GM19025 (cell line): ENCODE data around the gene CDK4.

ENCODE experiments used
- ATAC-seq: cut with Tn5 transposase; IDR thresholded peaks from one replicate; pipeline ENCODE4 v1.9.1; 2021; ENCODE audit warnings: mild to moderate bottlenecking, low read depth, moderate library complexity; ENCODE audit not compliant: unreplicated experiment

CDK4 gene

DNA sequence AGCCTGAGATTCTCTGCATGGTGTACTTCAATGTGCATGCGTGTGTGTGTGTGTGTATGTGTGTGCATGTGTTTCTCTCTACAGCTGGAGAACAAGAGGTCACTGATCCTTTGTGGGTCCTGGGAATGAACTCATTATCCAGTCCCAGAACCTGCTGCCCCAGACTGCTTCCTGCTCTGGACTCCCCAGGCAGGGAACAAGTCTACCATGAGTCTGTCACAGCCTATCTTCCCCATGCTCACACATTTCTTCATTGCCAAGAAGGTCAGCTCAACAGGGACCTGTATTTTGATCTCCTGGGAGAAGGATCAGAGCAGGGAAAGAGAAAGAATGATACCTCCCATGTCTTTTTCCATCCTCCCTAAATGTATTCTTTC is 10.7 kb downstream of the CDK4 start:
- ATAC-seq: no peak

DNA sequence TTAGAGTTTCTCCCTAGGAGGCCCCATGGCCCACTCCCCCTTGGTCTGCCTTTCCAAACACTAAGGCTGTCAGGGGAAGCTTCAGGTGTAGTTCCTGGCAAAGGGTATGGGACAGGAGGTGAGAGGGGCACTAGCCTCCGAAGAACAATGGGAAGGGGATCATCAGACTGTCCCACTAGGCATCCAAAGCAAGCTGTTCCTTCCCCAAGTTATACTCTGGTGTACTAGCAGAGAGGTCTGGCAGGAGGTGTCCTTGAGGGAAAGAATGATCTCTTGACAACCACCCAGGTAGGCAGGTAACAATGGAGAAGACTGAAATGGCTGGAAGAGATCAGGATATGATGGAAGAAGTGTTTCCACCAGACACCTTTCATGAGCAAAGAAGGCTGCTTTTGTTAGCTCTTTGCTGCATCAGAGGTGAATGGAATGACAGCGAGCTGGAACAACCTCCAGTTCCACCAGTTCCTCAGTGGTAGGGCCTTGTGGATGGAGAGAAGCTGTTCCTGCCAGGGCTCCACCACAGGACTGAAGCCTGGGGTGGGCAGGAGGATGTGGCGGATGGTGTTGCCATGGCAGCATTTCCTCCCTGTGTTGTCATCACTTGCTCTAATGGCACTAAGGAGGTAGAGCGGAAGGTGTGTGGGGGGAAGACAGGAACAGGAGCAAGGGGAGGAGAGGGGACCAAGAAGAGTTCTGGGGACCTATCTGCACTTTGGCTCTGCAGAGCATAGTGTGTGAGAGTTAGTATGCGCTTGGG is 11.3 kb downstream of the CDK4 start:
- ATAC-seq: peak; percentile 35

DNA sequence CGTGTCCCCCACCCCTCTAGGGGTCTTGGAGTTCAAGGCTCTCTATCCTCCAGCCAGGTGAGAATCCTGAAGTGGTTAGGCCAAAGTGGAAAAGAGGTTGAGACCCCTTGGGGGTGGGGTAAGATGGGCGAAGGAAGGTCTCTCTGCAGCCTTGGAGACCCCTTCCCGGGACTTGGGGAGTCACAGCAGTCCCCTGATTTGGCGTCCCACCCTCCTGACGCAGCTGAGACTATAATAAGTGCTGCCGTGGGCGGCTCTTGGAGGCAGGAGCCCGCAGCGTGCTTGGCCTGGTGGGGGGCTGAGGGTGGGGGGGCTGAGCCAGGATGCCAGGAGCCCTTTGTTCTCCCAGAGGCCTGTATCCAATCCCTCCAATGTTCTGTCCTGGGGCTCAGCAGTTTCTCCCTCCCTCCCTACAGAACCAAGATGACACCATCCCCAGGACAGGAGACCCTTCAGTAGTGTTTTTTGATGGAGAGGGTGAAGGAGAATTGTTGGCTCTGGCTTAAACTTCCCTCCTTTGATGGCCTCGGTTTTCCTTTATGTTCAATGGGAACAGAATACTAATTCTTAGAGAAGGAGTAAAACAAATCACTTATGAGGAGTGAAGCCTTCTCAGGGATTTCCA is 12.1 kb downstream of the CDK4 start:
- no peak for ATAC-seq

DNA sequence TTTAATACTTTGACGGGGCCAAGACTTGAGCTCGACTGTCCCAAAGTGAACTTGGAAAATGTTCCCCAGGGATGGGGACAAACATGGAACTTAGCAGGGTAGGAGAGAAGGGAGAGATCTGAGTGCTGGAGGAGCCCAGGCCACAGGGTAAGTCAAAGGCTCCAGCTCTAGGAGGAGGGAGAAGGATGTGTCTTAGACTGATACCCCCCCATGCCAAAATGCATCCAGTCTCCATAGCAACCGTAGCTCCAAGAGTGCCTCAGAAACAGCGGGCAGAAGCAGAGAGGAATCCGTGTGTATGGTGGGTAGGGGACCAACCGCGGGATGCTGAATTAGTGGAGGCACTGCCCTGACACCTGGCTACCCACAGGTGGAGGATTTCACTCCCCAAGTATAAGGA is 12.7 kb downstream of the CDK4 start:
- no peak for ATAC-seq

DNA sequence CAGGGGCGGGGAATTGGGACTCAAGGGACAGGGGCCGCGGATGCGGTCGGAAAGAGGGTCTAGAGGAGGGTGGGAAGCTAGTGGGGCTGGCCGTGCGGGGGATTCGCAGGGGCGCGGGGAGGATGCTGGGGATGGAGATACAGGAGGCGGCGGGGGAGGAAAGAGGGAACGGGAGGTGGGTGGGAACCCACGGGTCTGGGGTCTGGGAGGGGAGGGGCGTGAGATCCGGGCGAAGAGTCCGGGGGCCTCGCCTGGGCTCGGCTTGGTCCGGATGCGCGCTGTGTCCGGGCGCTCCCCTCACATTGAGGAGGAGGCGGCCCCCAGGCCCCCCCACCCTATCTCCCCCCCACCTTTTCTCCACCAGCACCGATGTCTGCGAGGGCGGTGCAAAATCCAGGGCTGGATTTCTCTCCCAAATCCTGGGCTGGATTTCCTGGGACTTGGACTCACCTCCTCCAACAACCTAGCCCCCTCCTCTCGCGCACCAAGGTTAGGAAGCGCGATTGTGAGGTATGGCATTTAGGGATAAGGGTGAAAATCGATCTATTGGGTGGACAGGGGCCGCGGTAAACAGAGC is 13.4 kb downstream of the CDK4 start, which contains the start of gene AGAP2:
TSS of gene AGAP2 (minus strand) at position 82 of the 577 bp plus-strand sequence. CDS start 496 bp downstream, outside the sequence.
- ATAC-seq: no peak

DNA sequence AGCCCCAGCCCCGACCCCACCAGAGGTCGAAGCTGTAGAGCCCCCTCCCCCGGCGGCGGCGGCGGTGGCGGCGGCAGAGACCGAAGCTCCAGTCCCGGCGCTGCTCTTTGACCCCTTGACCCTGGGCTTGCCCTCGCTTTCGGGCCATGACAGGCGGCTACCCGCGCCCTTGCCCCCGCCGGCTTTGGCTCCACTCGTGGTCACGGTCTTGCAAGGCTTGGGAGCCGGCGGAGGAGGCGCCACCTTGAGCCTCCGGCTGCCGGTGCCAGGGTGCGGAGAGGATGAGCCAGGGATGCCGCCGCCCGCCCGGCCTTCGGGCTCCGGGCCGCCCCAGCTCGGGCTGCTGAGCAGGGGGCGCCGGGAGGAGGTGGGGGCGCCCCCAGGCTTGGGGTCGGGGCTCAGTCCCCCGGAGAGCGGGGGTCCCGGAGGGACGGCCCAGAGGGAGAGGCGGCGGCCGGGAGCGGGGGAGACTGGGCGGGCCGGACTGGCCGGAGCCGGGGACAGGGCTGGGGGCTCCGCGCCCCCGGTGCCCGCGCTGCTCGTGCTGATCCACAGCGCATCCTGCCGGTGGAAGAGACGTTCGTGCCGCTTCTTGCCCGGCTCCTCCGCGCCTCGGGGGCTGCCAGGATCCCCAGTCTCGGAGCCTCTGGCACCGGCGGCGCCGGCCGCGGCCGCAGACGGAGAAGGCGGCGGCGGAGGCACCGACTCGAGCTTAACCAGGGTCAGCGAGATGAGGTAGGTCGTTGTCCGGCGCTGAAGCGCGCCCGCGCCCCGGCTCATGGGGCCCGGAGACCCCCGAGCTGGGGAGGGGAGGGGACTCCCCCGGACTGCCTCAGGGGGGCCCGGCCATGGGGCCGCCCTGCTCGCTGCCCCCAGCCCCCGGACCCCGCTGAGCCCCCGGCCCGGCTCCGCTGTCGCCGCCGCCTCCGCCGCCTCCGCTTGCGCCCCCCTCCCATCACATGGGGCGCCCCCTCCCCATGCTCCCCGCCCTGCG is 14.3 kb downstream of the CDK4 start:
- ATAC-seq: no peak

DNA sequence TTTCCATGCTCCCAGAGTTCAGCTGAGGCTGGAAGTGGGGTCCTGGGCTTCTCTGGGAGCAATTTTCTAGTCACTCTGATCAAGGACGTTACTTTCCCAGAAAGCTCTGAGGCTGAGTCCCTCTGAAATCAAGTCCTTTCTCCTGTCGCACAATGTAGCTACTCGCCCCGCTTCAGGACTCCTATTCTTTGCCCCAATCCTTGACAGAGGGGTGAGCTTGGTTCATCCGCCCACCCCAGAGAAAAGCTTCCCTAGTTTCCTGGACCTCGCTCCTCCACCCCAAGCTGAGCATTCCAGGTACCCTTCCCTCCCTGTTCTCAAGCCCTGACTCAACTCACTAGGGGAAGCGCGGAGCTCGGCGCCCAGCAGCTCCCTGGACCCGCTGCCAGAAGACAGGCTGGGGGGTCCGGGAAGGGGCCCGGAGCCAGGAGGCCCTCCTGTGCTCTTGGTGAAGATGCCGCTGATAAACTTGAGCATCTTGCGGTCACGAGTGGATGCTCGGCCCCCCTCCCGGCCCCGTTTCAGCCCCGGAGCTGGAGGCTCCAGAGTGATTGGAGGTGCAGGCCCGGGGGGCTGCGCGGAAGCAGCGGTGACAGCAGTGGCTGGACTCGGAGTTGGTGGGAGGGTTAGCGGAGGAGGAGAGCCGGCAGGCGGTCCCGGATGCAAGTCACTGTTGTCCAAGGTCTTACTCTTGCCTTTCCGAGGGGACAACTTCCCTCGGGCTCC is 15.2 kb downstream of the CDK4 start:
- ATAC-seq: no peak

DNA sequence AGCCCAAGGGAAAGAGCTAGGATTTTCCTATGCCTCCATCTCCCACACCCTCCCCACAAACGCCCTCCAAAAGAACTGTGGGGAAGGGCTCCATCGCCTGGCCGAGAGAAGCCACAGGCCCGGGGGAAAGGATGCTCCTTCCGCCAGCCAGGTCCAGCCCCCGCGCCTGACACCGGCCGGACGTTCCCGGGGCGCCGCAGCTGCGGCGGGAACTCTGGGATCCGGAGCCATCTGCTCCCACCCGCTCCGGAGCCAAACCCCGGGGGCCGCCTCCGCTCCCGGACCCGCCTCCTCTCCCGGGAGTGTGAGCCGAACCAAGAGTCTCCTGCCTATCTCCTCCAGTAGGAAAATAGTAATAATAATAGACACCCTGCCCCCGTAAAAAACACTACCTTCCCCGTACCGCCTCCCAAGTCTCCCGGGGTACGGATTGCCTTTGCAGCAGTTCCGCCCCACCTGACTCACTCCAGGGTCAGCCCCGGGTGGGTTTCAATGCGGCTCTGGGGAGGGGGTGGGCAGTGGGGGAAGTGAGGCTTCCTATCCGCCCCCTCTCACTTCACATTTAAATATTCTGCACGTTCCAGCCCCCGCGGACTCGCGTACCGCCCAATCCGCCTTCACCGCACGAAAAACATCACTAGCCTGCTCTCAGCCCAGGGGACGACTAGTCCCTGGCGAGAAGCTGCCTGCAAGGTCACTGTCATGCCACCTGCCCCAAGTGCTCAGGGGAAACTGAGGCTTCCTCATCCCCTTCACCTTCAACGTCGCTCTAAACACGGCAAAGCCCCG is 16.0 kb downstream of the CDK4 start:
- ATAC-seq: no peak

DNA sequence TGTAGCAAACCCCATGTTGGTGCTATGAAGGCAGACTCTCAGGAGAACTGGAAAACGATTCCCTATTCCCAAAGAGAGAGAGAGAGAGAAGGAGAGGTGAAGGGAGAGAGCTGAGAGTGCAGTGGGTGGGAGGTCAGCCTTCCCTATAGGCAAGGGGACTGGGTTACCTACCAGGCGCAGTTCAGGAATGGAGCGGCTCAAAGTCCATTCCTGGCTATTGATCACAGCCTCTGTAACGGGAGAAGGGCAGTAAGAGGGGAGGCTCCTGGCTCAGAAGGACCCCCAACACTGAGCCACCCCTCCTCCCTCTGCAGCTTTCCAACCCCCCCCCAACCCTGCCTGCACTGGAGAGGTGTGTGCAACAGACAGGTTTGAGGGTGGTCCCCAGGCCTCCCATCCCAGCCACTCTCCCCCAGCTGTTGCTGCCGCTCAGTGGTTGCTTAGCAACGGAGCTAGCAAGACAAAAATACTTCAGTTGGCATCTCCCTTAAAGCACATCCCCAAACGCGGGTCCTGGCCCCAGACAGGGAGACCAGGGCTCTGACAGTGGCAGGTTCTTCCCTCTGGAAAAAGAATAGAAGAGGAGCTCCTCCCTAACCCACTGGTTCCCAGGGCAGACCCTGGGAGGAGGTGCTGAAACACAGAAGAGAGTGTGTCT is 16.8 kb downstream of the CDK4 start:
- ATAC-seq: no peak

DNA sequence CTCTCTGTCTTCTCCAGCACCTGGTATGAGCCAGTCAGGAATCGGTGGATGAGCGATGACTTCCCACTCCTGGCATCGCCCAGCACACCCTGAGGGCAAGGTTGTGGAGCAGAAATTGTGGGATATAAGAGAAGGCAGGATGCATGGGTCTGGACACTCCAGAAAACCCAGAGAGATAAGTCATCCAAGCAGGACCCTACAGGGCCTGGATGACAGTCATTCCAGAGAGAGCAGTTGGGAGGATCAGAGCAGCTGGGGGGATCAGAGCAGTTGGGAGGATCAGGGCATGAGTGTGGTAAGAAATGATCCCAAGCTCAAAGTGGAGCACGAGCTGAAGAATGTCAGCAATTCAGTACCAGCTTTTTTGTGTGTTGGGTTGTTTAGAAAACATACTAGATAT is 17.5 kb downstream of the CDK4 start:
- no peak for ATAC-seq

DNA sequence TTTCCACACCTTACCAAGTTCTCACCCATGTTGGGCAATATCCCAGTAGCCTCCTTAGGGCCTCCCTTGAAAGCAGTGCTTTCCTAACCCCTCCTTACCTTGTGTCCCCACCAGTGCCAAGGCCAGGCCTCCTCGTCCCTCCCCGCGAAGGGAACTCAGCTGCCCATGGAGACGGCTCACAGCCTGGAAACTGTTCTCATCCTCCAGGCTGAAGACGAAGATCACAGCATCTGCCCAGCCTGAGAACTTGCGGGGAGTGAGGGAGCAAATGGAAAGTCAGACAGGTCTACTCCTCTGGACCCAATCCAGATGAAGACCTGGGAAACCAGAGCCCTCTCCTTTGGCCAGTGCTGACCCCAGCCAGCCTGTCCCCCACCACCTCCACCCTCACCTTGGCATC is 18.2 kb downstream of the CDK4 start:
- ATAC-seq: no peak

DNA sequence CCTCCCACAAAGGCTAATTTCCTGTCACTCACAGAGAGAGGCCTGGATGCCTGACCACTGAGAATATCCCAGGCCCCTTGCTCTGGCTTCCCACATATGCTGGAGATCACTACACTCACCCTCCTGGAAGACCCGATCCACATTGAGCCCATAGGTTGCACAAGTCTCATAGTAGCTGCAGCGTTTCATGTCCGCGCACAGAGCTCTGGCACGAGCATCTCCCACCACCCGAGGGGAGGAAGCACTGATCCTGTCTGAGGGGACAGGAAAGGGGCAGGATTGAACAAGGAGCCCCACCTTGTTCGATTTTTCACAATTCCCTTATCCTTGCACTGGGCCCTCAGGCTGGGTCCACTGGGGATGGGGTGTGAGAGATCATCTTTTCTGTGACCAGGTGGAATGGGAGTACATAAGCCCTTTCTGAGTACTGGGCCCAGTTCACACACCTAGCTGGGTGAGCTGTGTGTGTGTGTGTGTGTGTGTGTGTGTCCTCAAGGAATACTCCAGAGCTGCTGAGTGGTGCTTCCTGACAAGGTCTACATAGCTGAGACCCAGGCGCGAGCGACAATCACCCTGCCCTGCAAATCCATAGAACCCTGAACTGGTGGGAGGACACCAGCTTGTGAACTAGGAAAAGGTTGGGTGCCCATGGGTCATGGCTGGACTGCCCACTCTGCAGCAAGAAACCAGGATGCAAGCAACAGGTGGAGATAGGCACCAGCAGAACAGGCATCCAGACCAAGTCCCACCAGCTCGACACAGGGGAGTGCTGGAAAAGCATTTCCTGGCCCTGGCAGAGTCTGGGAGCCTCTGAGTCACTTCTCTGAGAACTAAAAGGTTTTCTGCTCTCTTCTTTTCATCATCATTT is 19.1 kb downstream of the CDK4 start:
- no peak for ATAC-seq

DNA sequence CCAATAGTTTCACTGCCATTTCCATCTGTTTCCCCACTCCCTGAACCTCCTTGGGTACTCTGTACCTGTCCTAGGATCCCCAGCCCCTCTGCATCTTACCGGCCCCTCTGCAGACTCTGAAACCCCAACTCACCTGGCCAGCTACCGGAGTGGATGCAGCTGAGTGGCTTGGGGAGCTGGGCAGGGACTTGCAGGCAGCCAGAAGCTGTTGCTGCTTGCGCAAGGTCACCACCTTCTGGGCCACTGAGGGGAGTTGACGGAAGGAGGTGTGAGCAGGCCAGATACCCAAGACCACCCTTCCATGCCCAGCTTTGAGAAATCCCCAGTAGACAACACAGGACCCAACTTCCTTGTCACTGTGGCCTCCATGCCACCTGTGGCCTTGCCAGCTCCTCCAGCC is 19.8 kb downstream of the CDK4 start:
- no peak for ATAC-seq

DNA sequence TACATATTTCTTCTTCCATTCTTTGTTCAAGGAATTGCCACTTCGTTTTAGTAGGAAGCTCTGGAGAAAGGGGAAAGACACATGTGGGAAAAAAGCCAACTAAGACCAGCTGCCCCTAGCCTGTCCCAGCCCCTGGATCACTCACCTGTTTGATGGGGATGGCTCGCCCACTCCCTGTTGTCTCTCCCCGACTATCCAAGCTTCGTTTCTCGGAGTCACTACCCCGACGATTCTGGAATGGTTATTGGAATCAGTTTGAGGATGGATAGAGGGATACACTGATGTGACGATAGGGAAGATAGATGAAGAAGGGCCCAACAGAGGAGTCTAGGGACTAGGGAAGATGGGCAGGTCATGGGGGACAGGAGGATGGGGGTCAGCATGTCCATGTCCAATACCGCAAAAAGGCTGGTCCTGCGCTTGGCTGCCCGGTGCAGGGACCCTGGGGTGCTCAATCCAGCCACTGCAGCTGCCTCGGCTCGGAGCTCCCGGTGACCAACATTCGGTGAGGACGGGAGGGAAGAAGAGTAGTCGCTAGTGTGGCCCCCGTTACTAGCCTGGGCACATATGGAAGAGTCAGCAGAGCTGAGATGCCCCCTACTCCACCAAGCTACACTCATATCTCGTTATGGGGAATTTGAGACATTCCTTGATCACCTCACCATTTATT is 20.6 kb downstream of the CDK4 start:
- ATAC-seq: no peak

DNA sequence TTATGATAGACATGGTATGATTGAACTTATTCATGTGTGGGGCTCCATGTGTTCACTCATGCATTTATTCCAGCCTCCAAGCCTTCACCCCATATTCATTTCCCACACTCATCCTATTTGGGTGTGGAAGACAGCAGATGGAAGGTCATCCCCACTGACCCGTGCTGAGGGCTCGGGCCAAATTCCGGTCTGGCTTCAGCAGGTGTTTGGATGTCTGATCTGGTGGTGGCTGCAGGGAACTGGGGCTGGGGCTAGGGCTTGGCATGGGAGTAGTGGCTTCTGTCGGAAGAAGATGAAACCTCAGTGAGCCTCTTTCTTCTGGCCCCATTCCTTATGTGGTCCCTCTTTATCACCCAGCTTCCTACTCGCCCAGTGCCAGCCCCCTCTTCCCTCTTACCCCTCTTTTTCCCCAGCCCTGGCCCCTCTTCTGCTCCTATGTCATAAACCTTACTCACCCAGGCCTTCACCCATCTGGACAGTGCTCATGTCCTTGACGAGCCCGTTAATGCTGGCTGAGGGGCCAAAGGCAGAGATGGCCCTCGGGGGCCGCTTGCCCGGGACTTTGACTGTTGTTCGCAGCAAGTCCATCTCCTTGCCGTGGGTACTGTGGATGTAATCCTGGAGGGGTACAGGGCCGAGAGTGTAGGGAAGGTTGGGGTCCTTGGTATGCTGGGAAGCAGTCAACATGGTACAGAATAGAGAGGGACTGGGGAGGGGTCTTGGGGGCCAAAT is 21.6 kb downstream of the CDK4 start:
- no peak for ATAC-seq

DNA sequence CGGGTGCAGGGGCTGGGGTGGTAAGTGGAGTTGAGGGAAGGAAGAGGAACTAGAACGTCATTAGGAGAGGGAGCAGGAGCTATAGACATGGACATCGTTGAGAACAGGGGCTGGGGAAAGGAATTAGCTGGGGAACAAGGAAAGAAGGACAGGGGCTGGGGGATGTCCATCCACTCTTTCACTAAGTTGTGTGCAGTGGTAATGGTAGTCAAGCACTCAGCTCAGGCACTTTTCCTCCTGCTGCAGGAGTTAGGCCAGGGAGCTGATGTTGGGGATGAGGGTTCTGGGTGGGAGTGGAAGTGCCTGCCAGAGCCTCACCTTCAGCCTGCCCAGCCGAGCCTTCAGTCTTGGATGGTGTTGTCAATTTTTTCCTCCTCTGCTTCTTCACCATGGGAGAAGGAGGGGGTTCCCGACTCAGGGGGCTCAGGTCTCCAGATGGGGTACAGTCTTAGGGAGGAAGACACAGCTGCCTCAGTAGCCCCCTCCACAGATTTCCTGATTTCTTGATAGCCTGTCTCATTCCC is 22.7 kb downstream of the CDK4 start:
- no peak for ATAC-seq
